GM06990 (cell line): ENCODE results near the gene TBX20.
"Not testable (repeated sequence)": the region's sequence is repeated elsewhere in the genome, so short reads cannot be mapped to it uniquely, and the experiment has no call there.

ENCODE experiments used
- DNase-seq: peaks from one replicate; pipeline ENCODE4 v3.0.0-alpha.2; 2011; ENCODE audit not compliant: insufficient read length; ENCODE audit errors: extremely low read depth
- H3K27me3 ChIP-seq: replicated peaks from 2 replicates; pipeline ENCODE4 v1.6.0; 2011; ENCODE audit warnings: low read length; ENCODE audit not compliant: control insufficient read depth, insufficient read depth
- H3K36me3 ChIP-seq: 2 replicates; pipeline ENCODE4 v1.5.1; 2011; ENCODE audit warnings: low read length; ENCODE audit not compliant: control insufficient read depth, insufficient read depth
- H3K4me3 ChIP-seq: replicated peaks from 2 replicates; pipeline ENCODE4 v1.5.1; 2011; ENCODE audit warnings: low read depth, mild to moderate bottlenecking, control low read depth, low read length
- TF ChIP-seq, protein P1 (sequence below): IDR thresholded peaks from 2 replicates; pipeline ENCODE4 v1.5.1; 2011; ENCODE audit warnings: low read length, control low read depth, mild to moderate bottlenecking, inconsistent platforms; ENCODE audit not compliant: insufficient read depth, poor library complexity, severe bottlenecking

Gene TBX20

DNA sequence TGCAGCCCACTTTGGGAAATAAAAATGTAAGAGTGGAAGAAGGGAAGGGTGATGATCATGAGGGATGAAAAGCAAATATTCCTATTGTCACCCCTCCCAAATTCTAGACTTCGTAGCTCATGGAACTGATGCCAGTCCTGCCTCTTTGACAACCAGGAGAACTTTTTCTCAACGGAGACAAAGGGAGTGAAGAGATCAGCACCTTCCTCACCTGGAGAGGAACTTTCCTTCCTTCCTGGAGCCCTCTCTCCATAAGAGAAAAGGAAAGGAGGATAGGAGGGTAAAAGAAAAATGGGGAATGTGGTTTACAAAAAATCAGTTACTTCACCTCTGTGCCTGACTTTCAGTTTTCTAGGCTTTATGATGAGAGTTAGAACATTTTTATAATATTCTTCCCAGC, 3.4 kb downstream of the TBX20 start:
- TF ChIP-seq, protein P1, sequence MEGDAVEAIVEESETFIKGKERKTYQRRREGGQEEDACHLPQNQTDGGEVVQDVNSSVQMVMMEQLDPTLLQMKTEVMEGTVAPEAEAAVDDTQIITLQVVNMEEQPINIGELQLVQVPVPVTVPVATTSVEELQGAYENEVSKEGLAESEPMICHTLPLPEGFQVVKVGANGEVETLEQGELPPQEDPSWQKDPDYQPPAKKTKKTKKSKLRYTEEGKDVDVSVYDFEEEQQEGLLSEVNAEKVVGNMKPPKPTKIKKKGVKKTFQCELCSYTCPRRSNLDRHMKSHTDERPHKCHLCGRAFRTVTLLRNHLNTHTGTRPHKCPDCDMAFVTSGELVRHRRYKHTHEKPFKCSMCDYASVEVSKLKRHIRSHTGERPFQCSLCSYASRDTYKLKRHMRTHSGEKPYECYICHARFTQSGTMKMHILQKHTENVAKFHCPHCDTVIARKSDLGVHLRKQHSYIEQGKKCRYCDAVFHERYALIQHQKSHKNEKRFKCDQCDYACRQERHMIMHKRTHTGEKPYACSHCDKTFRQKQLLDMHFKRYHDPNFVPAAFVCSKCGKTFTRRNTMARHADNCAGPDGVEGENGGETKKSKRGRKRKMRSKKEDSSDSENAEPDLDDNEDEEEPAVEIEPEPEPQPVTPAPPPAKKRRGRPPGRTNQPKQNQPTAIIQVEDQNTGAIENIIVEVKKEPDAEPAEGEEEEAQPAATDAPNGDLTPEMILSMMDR: no peak
- Histone ChIP-seq H3K4me3 (no peak overlapping the region), H3K36me3 (no peaks in the 10 kb centered on the region), H3K27me3 (no peaks in the 10 kb centered on the region; the same call in none of the 2 replicates)
- DNase-seq: no peak

DNA sequence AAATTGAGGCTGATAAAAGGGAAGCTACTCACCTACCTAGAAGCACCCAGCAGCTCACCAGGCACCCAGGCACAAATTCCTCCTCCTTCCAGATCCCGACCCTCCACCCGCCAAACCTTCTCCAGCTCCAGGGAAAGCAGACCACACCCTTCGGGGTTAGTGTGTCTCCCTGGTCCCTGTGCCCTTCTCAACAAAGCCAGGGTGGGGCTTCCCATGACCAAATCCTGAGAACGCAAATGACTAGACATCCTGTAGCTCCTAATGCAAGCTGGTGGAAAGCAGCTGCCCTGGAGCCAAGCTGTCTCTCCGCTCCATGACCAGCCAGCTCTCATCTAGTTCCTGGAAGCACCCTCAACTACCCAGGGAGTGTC, 4.4 kb downstream of the TBX20 start:
- DNase-seq: no peak

DNA sequence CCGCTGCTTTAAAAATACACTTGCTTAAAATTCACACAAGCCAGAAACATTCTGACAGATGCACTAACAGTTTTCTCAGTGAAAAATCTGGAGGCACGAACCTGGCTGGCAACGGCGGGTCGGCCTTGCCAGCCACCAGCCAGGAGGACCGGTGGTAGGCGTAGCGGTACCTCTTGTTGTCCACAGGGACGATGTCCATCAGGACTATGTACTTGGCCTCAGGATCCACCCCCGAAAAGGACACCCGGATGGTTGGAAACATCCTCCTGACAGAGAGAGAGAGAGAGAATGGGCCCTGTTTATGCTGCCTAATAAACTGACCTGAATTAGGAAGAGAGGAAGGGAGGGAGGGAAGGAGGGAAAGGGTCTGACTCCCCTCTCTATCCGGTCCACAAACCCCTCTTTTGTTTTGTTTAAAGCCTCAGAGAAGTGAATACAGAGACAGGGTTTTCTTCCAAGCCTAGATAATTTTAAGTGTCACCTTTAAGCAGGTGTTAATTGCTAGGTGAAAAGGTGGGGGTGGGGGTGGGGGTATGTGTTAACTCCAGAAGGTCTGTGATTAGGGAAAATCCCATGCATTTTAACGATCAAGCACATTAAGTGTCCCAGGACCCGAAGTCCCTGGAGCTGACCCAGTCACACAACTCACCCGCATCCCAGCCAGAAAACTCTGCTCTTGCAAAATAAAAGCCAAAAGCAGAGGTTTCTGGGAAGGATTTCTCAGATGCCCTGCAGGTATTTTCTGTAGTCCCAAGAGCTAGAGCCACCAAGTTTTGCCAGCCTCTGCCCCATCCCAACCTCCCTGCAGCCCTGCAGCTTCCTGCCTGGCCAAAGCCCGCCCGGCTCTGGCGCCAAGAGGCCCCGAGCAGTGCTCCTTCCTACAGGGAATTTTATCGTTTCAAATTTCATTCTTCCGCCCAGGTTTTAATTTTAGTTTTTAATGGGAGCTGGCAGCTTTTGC, 5.0 kb downstream of the TBX20 start:
- TF ChIP-seq, protein P1: no peak
- Histone ChIP-seq H3K27me3 (no peaks in the 10 kb centered on the region; the same call in none of the 2 replicates), H3K4me3 (no peak overlapping the region), H3K36me3 (no peaks in the 10 kb centered on the region)
- no peak for DNase-seq

More for the DNA sequence above, 4.4 kb downstream of the TBX20 start:
- H3K27me3 ChIP-seq: no peaks in the 10 kb centered on the region; the same call in none of the 2 replicates
- TF ChIP-seq, protein P1: no peak
- H3K4me3 ChIP-seq: no peak overlapping the region
- H3K36me3 ChIP-seq: no peaks in the 10 kb centered on the region

DNA sequence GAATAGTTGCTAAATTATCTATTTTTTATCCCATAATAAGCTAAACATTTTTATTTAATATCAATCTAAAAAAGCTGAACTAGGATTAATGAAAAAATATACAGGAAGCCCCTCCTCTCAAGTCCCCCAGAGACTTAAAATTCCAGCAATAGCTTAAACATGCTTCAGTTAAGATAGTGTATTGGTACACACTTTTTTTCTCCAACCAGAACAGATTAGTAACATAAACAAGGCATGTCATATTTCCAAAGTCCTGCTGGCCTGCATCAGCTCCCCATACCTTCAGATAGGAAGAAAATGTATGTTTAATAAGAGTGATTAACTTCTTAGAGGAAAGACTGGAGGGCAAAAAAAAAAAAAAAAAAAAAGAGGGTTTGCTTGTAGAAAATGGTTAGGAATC, 7.1 kb downstream of the TBX20 start:
- no peak overlapping the region for H3K4me3 ChIP-seq
- H3K36me3 ChIP-seq: no peaks in the 10 kb centered on the region
- TF ChIP-seq, protein P1: no peak
- no peak for DNase-seq
- no peaks in the 10 kb centered on the region; the same call in none of the 2 replicates for H3K27me3 ChIP-seq

DNA sequence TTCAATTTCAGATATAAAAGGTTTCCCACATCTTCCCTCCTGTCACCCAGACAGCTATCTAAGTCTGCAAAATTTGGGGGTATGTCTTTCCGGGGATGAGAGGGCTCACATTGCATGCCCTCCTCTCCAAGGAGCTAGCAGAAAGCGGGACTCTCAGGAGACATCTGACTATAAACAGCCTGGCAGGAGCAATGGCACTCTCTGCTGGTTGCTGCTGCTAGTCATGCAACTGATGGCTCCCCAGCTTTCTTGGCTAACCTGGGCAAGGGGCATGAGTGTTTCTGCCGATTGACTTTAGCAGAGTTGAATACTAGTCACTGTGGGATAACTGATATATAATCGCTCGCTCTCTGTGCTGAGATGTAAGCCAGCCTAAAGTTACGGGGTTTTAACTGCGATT, 12.0 kb downstream of the TBX20 start:
- H3K36me3 ChIP-seq: no peaks in the 10 kb centered on the region
- no peaks in the 10 kb centered on the region; the same call in none of the 2 replicates for H3K27me3 ChIP-seq
- no peak overlapping the region for H3K4me3 ChIP-seq
- DNase-seq: no peak
- TF ChIP-seq, protein P1: no peak

DNA sequence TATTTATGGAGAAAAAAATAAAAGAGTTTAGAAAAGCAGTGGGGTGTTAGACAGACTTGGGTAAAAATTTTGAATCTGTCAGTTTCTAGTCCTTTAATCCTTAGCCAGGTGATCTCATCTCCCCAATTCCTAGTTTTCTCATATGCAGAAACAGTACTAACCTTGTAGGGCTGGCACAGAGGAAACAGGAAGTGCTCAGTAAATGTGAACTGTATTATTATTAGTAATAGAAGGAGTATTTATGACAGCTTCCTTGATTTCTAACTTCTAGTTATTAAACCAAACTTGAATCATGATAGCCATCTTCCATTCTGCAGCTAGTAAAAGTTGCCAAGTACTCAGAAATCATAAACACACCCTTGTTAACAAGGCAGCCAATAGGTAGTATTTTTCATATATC, 12.5 kb downstream of the TBX20 start:
- TF ChIP-seq, protein P1: no peak
- Histone ChIP-seq H3K4me3 (no peak overlapping the region), H3K36me3 (no peaks in the 10 kb centered on the region), H3K27me3 (no peaks in the 10 kb centered on the region; the same call in none of the 2 replicates)
- DNase-seq: no peak

DNA sequence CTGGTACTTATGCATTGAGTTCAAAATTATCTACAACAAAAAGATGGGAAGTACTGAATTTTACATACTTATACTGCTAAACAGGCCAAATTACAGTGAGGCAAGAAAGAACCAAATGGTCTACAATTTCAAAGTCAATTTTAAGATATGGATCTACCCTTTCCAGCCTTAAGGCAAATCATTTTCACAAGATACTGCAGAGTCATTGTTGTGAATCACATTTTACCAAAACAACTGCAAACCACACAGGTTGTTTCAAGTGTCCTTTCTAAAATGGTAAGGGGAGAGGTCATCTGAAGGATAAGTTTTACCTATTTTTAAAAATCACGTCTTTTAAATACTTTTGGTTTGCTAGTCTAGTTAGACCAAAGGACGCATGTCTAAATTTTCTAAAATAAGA, 12.9 kb downstream of the TBX20 start:
- DNase-seq, H3K4me3 ChIP-seq, H3K27me3 ChIP-seq, H3K36me3 ChIP-seq: not testable (repeated sequence)

DNA sequence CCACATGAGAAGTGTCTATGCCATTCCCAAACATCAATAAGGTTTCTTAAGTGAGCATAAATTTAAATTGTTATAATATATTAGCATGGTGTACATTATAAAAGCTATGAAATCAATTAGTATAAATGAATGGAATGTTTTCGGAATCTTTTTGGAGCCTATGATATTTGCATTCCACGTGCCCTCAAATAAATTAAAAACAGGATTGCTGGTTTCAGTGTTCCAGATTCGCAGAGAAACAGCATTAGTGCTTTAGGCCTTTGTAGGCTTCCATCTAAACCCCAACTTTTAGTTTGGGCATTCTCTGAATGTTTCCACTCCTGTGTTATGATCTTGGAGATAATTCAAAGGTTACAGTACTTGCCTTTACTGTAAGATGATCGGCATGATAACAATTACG, 15.4 kb downstream of the TBX20 start:
- H3K27me3 ChIP-seq, H3K36me3 ChIP-seq, DNase-seq, H3K4me3 ChIP-seq: not testable (repeated sequence)
